HepG2 (cell line): ENCODE data around the gene LTC4S. TPM values are rescaled to one million over a fixed set of nuclear protein-coding genes. Genes with fewer than 3 reads are reported as not detected.

Source experiments
- AKAP8 ChIP-seq: sonication (generic); formaldehyde crosslinking; IDR thresholded peaks from 2 replicates; pipeline ENCODE4 v1.5.1; 2020; ENCODE audit warnings: mild to moderate bottlenecking, missing genetic modification reagents
- ARNT ChIP-seq: fragments of 450-650 bp; IDR thresholded peaks from 2 replicates; pipeline ENCODE4 v1.6.1; 2017
- ATF7 ChIP-seq, 2 experiments: fragments of 450-650 bp in 1 of 2; sonication (generic) in 1 of 2; formaldehyde crosslinking in 1 of 2; IDR thresholded peaks; 2 replicates each; pipeline versions ENCODE4 v1.4.0 to v1.6.1; 2016 to 2020; ENCODE audit warnings: antibody characterized with exemption in 1 of 2, mild to moderate bottlenecking in 1 of 2, missing genetic modification reagents in 1 of 2
- CBX5 ChIP-seq: sonication (generic); formaldehyde crosslinking; IDR thresholded peaks from 2 replicates; pipeline ENCODE4 v1.4.0; 2020; ENCODE audit warnings: missing genetic modification reagents, borderline replicate concordance
- EP300 ChIP-seq, 3 experiments: sonication (generic) in 1 of 3; formaldehyde crosslinking in 1 of 3; IDR thresholded peaks; 2 replicates each; pipeline versions ENCODE4 v1.5.1 to v1.6.1; 2011 to 2020; ENCODE audit warnings: low read depth in 2 of 3, low read length in 2 of 3, borderline replicate concordance in 1 of 3, improper control_type of control experiment in 1 of 3, mild to moderate bottlenecking in 1 of 3, missing genetic modification reagents in 1 of 3, moderate library complexity in 1 of 3
- JARID2 ChIP-seq: sonication (generic); formaldehyde crosslinking; IDR thresholded peaks from 2 replicates; pipeline ENCODE4 v1.8.1; 2023; ENCODE audit warnings: missing genetic modification reagents, inconsistent platforms; ENCODE audit not compliant: insufficient replicate concordance
- KLF11 ChIP-seq: IDR thresholded peaks from 2 replicates; pipeline ENCODE4 v1.6.1; 2016; ENCODE audit warnings: missing compliant biosample characterization
- KLF6 ChIP-seq: IDR thresholded peaks from 2 replicates; pipeline ENCODE4 v1.8.0; 2016; ENCODE audit warnings: missing biosample characterization, missing genetic modification reagents
- MED1 ChIP-seq: sonication (generic); formaldehyde crosslinking; IDR thresholded peaks from 2 replicates; pipeline ENCODE4 v1.4.0; 2020; ENCODE audit warnings: missing genetic modification reagents
- MIXL1 ChIP-seq: IDR thresholded peaks from 2 replicates; pipeline ENCODE4 v1.6.1; 2016
- MTA1 ChIP-seq: sonication (generic); formaldehyde crosslinking; IDR thresholded peaks from 2 replicates; pipeline ENCODE4 v1.4.0; 2020; ENCODE audit warnings: missing genetic modification reagents, mild to moderate bottlenecking, borderline replicate concordance
- NFE2 ChIP-seq: sonication (generic); formaldehyde crosslinking; IDR thresholded peaks from 2 replicates; pipeline ENCODE4 v1.4.0; 2020; ENCODE audit warnings: missing genetic modification reagents
- PHF21A ChIP-seq: sonication (generic); formaldehyde crosslinking; IDR thresholded peaks from 2 replicates; pipeline ENCODE4 v1.5.0; 2020; ENCODE audit warnings: mild to moderate bottlenecking, missing genetic modification reagents
- TOE1 ChIP-seq: sonication (generic); formaldehyde crosslinking; IDR thresholded peaks from 2 replicates; pipeline ENCODE4 v1.4.0; 2020; ENCODE audit warnings: mild to moderate bottlenecking, missing genetic modification reagents
- WIZ ChIP-seq: sonication (generic); formaldehyde crosslinking; IDR thresholded peaks from 2 replicates; pipeline ENCODE4 v1.5.1; 2020; ENCODE audit warnings: mild to moderate bottlenecking, missing genetic modification reagents
- ZBTB38 ChIP-seq: sonication (generic); formaldehyde crosslinking; IDR thresholded peaks from 2 replicates; pipeline ENCODE4 v1.5.1; 2020; ENCODE audit warnings: mild to moderate bottlenecking, missing genetic modification reagents
- ZNF30 ChIP-seq: sonication (generic); formaldehyde crosslinking; IDR thresholded peaks from 2 replicates; pipeline ENCODE4 v1.5.0; 2020; ENCODE audit warnings: mild to moderate bottlenecking, missing genetic modification reagents
- ZNF382 ChIP-seq: sonication (generic); formaldehyde crosslinking; IDR thresholded peaks from 2 replicates; pipeline ENCODE4 v1.5.0; 2020; ENCODE audit warnings: missing genetic modification reagents, mild to moderate bottlenecking, borderline replicate concordance
- ZNF557 ChIP-seq: sonication (generic); formaldehyde crosslinking; IDR thresholded peaks from 2 replicates; pipeline ENCODE4 v1.4.0; 2020; ENCODE audit warnings: missing genetic modification reagents
- ZSCAN31 ChIP-seq: sonication (generic); formaldehyde crosslinking; IDR thresholded peaks from 2 replicates; pipeline ENCODE4 v1.5.0; 2020; ENCODE audit warnings: low read depth, mild to moderate bottlenecking, missing genetic modification reagents
- polyA plus RNA-seq, 8 experiments: library from polyadenylated mRNA; depleted of rRNA in 3 of 8; stranded (reverse) in 7 of 8; unstranded in 1 of 8; fragments of >200 nt; fragmentation: Illumina TruSeq in 4 of 8; extraction: Trizol in 4 of 8; gene quantifications; 2 replicates each; pipeline versions ENCODE4 v1.2.1 to v1.2.3, GENCODE V29; 2011 to 2016; ENCODE audit warnings: low read depth in 4 of 8, missing spikeins in 1 of 8, mixed read lengths in 1 of 8; ENCODE audit not compliant: insufficient read depth in 1 of 8
- total RNA-seq, 5 experiments: library from RNA; depleted of rRNA; stranded (reverse); fragments of >200 nt; fragmentation: Illumina TruSeq; extraction: Trizol; gene quantifications; 2 replicates each; pipeline ENCODE4 v1.2.3, GENCODE V29; 2016; ENCODE audit warnings: low read depth in 1 of 5
- TF ChIP-seq, protein P1 (sequence below): sonication (generic); formaldehyde crosslinking; IDR thresholded peaks from 2 replicates; pipeline ENCODE4 v1.4.0; 2020; ENCODE audit warnings: missing genetic modification reagents
- TF ChIP-seq, protein P2 (sequence below): sonication (generic); formaldehyde crosslinking; IDR thresholded peaks from 2 replicates; pipeline ENCODE4 v1.5.1; 2020; ENCODE audit warnings: mild to moderate bottlenecking, missing genetic modification reagents, moderate library complexity
- TF ChIP-seq, protein P3 (sequence below): sonication (generic); formaldehyde crosslinking; IDR thresholded peaks from 2 replicates; pipeline ENCODE4 v1.4.0; 2020; ENCODE audit warnings: mild to moderate bottlenecking, missing genetic modification reagents

The LTC4S gene
- total and polyA plus RNA-seq, 2 of the 13 experiments (the other 11 are each of a cell fraction or from before 2014, with no cell fraction given) = 0.35 TPM; not detected in 1

DNA sequence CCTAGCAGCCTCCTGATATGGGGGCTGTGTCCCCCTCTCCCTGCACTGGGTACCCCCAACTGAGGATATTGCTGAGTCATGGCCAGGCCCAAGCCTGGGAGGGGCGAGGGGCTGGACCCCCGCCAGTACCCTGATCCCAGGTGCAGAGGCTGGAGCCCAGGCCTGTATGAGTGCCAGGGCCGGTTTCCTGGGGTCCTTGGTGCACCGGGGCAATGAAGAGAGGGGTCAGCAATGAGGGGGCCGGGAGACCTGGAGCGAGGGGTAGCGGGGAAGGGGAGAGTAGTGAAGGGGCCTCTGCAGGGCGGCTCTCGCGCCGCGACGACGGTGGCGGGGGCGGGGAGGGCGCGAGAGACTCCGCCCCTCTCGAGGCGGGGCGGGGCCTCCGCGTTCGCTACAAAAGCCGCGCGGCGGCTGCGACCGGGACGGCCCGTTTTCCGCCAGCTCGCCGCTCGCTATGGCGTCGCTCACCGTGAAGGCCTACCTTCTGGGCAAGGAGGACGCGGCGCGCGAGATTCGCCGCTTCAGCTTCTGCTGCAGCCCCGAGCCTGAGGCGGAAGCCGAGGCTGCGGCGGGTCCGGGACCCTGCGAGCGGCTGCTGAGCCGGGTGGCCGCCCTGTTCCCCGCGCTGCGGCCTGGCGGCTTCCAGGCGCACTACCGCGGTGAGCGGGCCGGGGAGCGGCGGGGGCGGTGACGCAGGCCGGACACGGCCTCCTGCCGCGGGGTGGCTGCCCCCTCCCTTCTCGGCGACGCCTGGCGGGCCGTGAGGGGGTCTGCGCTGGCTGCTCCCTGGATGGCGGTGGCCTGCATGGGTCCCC, 26.9 kb downstream of the LTC4S start, which contains the start of gene SQSTM1 (continued):
- TF ChIP-seq ZNF30 (CRISPR knock-in tag) = 0 out of 2 replicates have a peak, but pooled peaks have one; percentile 84
- peak; percentile 91; the same call in 1 of the 2 replicates for TF ChIP-seq AKAP8 (CRISPR knock-in tag)
- no peak for TF ChIP-seq ZNF382 (CRISPR knock-in tag)
- no peak for TF ChIP-seq JARID2 (CRISPR knock-in tag)
- no peak; a peak in 2 of 4 replicates for TF ChIP-seq EP300 (IDR thresholded peaks at IDR 0.05; ENCODE audit: low read depth in 2 of 2, low read length in 2 of 2)
- 0 out of 2 replicates have a peak, but pooled peaks have one; percentile 22 for TF ChIP-seq EP300 (CRISPR knock-in tag; IDR thresholded peaks at IDR 0.05; ENCODE audit: borderline replicate concordance)
- TF ChIP-seq, protein P1, sequence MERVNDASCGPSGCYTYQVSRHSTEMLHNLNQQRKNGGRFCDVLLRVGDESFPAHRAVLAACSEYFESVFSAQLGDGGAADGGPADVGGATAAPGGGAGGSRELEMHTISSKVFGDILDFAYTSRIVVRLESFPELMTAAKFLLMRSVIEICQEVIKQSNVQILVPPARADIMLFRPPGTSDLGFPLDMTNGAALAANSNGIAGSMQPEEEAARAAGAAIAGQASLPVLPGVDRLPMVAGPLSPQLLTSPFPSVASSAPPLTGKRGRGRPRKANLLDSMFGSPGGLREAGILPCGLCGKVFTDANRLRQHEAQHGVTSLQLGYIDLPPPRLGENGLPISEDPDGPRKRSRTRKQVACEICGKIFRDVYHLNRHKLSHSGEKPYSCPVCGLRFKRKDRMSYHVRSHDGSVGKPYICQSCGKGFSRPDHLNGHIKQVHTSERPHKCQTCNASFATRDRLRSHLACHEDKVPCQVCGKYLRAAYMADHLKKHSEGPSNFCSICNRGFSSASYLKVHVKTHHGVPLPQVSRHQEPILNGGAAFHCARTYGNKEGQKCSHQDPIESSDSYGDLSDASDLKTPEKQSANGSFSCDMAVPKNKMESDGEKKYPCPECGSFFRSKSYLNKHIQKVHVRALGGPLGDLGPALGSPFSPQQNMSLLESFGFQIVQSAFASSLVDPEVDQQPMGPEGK (CRISPR knock-in tag) = peak; percentile 84; the same call in 1 of the 2 replicates
- peak; percentile 49; the same call in 1 of the 2 replicates for TF ChIP-seq ZSCAN31 (CRISPR knock-in tag)
- TF ChIP-seq, protein P2, sequence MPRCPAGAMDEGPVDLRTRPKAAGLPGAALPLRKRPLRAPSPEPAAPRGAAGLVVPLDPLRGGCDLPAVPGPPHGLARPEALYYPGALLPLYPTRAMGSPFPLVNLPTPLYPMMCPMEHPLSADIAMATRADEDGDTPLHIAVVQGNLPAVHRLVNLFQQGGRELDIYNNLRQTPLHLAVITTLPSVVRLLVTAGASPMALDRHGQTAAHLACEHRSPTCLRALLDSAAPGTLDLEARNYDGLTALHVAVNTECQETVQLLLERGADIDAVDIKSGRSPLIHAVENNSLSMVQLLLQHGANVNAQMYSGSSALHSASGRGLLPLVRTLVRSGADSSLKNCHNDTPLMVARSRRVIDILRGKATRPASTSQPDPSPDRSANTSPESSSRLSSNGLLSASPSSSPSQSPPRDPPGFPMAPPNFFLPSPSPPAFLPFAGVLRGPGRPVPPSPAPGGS (CRISPR knock-in tag) = peak; percentile 20
- TF ChIP-seq NFE2 (CRISPR knock-in tag) = peak; percentile 80; the same call in 1 of the 2 replicates
- no peak for TF ChIP-seq TOE1 (CRISPR knock-in tag)
- TF ChIP-seq ZBTB38 (CRISPR knock-in tag) = 0 out of 2 replicates have a peak, but pooled peaks have one; percentile 22
- 0 out of 2 replicates have a peak, but pooled peaks have one; percentile 40 for TF ChIP-seq CBX5 (CRISPR knock-in tag)
- TF ChIP-seq MED1 (CRISPR knock-in tag) = peak; percentile 80; the same call in 1 of the 2 replicates
- TF ChIP-seq, protein P3, sequence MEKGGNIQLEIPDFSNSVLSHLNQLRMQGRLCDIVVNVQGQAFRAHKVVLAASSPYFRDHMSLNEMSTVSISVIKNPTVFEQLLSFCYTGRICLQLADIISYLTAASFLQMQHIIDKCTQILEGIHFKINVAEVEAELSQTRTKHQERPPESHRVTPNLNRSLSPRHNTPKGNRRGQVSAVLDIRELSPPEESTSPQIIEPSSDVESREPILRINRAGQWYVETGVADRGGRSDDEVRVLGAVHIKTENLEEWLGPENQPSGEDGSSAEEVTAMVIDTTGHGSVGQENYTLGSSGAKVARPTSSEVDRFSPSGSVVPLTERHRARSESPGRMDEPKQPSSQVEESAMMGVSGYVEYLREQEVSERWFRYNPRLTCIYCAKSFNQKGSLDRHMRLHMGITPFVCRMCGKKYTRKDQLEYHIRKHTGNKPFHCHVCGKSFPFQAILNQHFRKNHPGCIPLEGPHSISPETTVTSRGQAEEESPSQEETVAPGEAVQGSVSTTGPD = 0 out of 2 replicates have a peak, but pooled peaks have one; percentile 34
- 0 out of 2 replicates have a peak, but pooled peaks have one; percentile 25 for TF ChIP-seq PHF21A (CRISPR knock-in tag)
- 0 out of 2 replicates have a peak, but pooled peaks have one; percentile 47 for TF ChIP-seq MIXL1
- 0 out of 2 replicates have a peak, but pooled peaks have one; percentile 39 for TF ChIP-seq MTA1 (CRISPR knock-in tag)
- TF ChIP-seq ARNT = no peak
- TF ChIP-seq ATF7 (IDR thresholded peaks at IDR 0.05) = no peak
- TF ChIP-seq ATF7 (CRISPR knock-in tag; IDR thresholded peaks at IDR 0.05) = no peak
- peak; percentile 94 for TF ChIP-seq KLF6 (CRISPR knock-in tag)
- TF ChIP-seq ZNF557 (CRISPR knock-in tag) = 0 out of 2 replicates have a peak, but pooled peaks have one; percentile 57
- no peak for TF ChIP-seq KLF11 (CRISPR knock-in tag)
- TF ChIP-seq WIZ = no peak
